ENCODE measurements around the gene LPXN. TPM values are rescaled to one million over a fixed set of nuclear protein-coding genes. Genes with fewer than 3 reads are reported as not detected.

LPXN gene
- total RNA-seq, 3 donors from 2014 or later = 9.2 to 21.9 (median 18.3) TPM

DNA sequence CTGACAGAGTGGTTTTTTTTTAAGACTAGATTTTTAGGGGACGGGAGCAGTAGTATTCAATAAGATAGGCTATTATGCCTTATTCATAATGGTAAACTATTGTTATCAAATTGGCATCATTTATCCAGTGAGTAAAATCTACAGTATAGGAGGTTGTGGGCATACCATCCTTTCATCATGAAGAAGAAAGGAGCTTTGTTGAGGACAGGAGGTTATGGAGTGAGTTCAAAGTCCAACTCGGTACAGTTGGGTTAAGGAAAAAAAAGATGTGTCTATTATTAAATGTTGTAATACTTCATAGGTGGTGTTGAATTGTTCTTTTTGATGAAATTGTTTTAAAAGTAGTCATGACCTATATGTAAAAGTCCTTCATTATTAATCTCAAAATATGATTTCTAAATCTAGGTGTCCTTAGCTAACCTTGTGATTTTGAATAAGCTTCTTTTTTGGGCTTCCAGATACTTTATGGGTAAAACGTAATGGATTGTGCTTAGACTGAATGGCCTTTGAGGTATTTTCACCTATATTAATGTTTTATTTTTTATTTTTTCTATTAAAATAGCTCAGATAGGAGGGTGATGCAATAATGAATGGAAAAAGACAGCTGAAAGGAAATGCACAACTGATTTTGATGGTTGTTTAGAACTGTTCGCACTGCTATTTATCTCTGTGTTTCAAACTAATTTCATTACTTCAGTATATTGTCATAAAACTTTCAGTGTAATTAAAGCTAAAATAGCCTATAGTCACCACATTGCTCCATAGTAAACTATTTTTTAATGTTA, 31.5 kb upstream of the LPXN start:
- intact Hi-C loops (cut with DNase I; ENCODE audit: low total_unique reads) = no loop called here
- Histone ChIP-seq H3K4me1 (no peaks in the 10 kb centered on the region), H3K4me3 (no peak overlapping the region), H3K9me3 (no peaks in the 10 kb centered on the region), H3K27me3 (no peaks in the 10 kb centered on the region), H3K36me3 (peaks cover under 1% of the 10 kb centered on the region), H3K27ac (no peak overlapping the region)
- no peak for DNase-seq (ENCODE audit: low spot score in 2 of 2)
- no peak for TF ChIP-seq POLR2AphosphoS5 (IDR thresholded peaks at IDR 0.05)
- TF ChIP-seq, protein P1, sequence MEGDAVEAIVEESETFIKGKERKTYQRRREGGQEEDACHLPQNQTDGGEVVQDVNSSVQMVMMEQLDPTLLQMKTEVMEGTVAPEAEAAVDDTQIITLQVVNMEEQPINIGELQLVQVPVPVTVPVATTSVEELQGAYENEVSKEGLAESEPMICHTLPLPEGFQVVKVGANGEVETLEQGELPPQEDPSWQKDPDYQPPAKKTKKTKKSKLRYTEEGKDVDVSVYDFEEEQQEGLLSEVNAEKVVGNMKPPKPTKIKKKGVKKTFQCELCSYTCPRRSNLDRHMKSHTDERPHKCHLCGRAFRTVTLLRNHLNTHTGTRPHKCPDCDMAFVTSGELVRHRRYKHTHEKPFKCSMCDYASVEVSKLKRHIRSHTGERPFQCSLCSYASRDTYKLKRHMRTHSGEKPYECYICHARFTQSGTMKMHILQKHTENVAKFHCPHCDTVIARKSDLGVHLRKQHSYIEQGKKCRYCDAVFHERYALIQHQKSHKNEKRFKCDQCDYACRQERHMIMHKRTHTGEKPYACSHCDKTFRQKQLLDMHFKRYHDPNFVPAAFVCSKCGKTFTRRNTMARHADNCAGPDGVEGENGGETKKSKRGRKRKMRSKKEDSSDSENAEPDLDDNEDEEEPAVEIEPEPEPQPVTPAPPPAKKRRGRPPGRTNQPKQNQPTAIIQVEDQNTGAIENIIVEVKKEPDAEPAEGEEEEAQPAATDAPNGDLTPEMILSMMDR (IDR thresholded peaks at IDR 0.05) = no peak
- no peak for TF ChIP-seq POLR2A (IDR thresholded peaks at IDR 0.05)

DNA sequence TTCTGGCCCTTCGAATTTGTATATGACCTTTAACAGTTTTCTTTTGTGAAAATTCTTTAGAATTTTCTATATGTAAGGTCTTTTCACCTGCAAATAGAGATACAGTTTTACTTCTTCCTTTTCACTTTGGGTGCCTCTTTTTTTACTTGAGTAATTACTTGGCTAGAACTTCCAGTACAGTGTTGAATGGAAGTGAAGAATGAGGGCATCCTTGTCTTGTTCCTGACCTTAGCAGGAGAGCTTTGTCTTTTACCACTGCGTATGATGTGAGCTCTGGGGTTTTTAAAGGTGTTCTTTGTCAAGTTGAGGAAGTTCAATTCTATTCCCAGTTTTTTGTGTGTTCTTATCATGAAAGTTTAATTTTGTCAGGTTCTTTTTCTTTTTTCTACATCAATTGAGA, 24.9 kb upstream of the LPXN start:
- H3K4me1 ChIP-seq = no peaks in the 10 kb centered on the region
- H3K27ac ChIP-seq = no peak overlapping the region
- H3K27me3 ChIP-seq = no peaks in the 10 kb centered on the region
- TF ChIP-seq, protein P1 (IDR thresholded peaks at IDR 0.05) = no peak
- no peak for TF ChIP-seq POLR2AphosphoS5 (IDR thresholded peaks at IDR 0.05)
- no peak for TF ChIP-seq POLR2A (IDR thresholded peaks at IDR 0.05)
- DNase-seq (ENCODE audit: low spot score in 2 of 2) = no peak
- H3K4me3 ChIP-seq = no peak overlapping the region
- intact Hi-C loops (cut with DNase I; ENCODE audit: low total_unique reads) = no loop called here
- no peaks in the 10 kb centered on the region for H3K9me3 ChIP-seq
- no peaks in the 10 kb centered on the region for H3K36me3 ChIP-seq

DNA sequence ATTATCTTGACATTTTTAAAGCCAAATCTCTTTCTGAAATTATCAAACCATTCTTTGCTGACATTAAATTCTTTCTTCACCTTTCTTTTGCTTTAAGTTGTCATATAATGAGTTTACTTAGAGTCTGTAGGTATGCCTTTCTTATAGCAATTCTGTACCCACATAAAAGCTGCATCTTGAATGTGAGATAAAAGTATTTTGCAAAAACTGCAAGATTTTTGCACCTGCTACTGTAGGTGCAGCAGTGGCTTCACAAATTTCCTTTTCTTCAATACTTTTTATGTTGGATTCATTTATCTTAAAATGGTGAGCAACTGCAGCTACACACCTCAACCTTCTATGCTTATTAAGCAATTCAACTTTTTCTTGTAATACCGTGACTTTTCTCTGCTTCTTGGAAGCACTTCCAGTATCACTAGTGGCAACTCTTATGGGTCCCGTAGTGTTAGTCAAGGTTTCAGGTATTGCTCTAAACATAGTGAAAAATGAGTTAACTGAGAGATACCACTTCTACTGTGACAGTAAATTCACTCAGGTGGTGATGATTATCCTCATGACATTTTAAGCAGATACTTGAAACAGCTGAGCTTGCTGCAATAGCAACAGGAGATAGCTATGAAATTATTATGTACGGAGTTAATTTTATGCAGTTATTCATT, 22.0 kb upstream of the LPXN start:
- no peak overlapping the region for H3K4me3 ChIP-seq
- H3K27ac ChIP-seq = no peak overlapping the region
- intact Hi-C loops (cut with DNase I; ENCODE audit: low total_unique reads) = no loop called here
- no peaks in the 10 kb centered on the region for H3K9me3 ChIP-seq
- H3K36me3 ChIP-seq = no peaks in the 10 kb centered on the region
- DNase-seq (ENCODE audit: low spot score in 2 of 2) = no peak
- H3K4me1 ChIP-seq = no peaks in the 10 kb centered on the region
- TF ChIP-seq, protein P1 (IDR thresholded peaks at IDR 0.05) = no peak
- TF ChIP-seq POLR2A (IDR thresholded peaks at IDR 0.05) (no peak), POLR2AphosphoS5 (IDR thresholded peaks at IDR 0.05) (no peak)
- no peaks in the 10 kb centered on the region for H3K27me3 ChIP-seq

DNA sequence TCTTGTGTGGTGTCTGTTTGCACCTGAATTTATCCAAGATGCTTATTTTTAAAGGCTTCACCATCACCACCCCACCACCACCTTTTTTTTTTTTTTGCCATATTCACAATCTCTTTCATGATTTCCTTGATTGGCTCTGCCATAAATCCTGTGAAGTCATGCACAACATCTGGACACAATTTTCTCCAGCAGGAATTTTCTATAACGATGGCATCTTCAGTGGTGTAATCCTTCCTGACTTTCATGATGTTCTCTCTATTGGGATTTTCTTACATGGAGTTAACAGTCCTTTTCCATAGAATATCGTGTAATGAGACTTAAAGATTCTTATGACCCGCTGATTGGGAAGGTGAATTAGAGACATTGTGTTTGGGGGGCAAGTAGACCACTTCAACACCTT, 21.0 kb upstream of the LPXN start:
- no peak for DNase-seq (ENCODE audit: low spot score in 2 of 2)
- TF ChIP-seq POLR2AphosphoS5 (IDR thresholded peaks at IDR 0.05) (no peak), POLR2A (IDR thresholded peaks at IDR 0.05) (no peak)
- TF ChIP-seq, protein P1 (IDR thresholded peaks at IDR 0.05) = no peak

DNA sequence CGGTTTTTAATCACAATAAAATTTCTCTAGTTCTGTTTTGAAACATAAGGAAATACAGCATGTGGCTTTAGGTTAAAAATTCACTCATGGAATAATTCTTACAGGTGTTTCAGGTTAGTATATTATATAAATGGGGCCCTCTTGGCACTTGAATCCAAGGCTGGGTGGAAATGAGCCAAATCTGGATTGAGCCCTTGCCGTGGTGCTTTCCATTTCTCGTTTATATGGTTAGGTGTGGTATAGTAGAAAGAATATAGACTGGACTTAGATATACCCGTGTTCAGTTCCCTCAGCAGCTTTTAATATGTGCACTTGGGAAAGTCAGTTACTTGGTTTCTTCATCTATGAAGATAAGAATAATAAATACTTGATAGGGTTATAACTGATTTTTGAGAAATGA, 19.2 kb upstream of the LPXN start:
- Histone ChIP-seq H3K27ac (no peak overlapping the region), H3K9me3 (no peaks in the 10 kb centered on the region), H3K36me3 (no peaks in the 10 kb centered on the region), H3K27me3 (no peaks in the 10 kb centered on the region), H3K4me1 (no peaks in the 10 kb centered on the region), H3K4me3 (no peak overlapping the region)
- intact Hi-C loops (cut with DNase I; ENCODE audit: low total_unique reads) = no loop called here
- TF ChIP-seq POLR2A (IDR thresholded peaks at IDR 0.05) = no peak
- no peak for TF ChIP-seq POLR2AphosphoS5 (IDR thresholded peaks at IDR 0.05)
- TF ChIP-seq, protein P1 (IDR thresholded peaks at IDR 0.05) = no peak
- no peak for DNase-seq (ENCODE audit: low spot score in 2 of 2)

More for the DNA sequence above, 21.0 kb upstream of the LPXN start:
- Histone ChIP-seq H3K27me3 (no peaks in the 10 kb centered on the region), H3K36me3 (no peaks in the 10 kb centered on the region), H3K4me1 (no peaks in the 10 kb centered on the region), H3K4me3 (no peak overlapping the region), H3K27ac (no peak overlapping the region), H3K9me3 (no peaks in the 10 kb centered on the region)
- intact Hi-C loops (cut with DNase I; ENCODE audit: low total_unique reads) = no loop called here
